Measurements from ENCODE around the gene LCMT1. TPM values are rescaled to one million over a fixed set of nuclear protein-coding genes. Genes with fewer than 3 reads are reported as not detected.

LCMT1 gene
- total and polyA plus RNA-seq, 2 of the 4 experiments (the other 2 are of a cell fraction), result 33.1 to 60.4 TPM

DNA sequence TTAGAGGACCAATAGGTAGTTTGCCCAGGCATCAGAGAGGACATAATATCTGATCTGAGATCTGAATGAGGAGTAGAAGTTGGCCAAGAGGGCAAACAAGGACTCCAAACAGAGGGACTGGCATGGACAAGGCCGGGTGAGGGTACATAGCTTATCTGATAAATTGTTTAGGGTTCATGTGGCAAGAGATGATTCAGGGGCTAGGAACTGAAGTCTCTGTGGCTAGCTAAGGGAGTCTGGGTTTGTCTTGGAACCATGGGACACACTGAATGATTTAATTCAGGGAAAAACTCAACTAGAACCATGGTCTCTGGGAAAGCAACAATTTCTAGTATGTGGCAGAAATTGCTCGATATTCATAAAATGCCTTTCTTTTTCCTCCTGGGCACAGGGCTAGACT is 101.1 kb downstream of the LCMT1 start:
- Histone ChIP-seq H3K27me3 (ENCODE audit: control insufficient read depth, insufficient read depth, low read length) (peaks cover 20% of the 10 kb centered on the region), H2AFZ (replicated peaks; ENCODE audit: low read length, poor library complexity) (no peak overlapping the region)
- CTCF ChIA-PET, result interaction anchor here (0.6 kb wide), 1 partner anchor 151 kb away, joined by 3 read pairs; no protein-coding TSS in a partner anchor

More for the DNA sequence above, 101.1 kb downstream of the LCMT1 start:
- in situ Hi-C loops (cut with MboI; ENCODE audit: low sequenced_read_pairs), result no loop called here
- WGBS, 2 experiments (ENCODE audit: extremely low coverage in 2 of 2, insufficient read length in 1 of 2), result no CpG with 5 or more reads among the region's 2 CpGs
- Histone ChIP-seq H3K4ac (ENCODE audit: low read depth, low read length) (no peak overlapping the region), H3K14ac (replicated peaks; ENCODE audit: low read depth, low read length) (no peak overlapping the region), H4K20me1 (ENCODE audit: insufficient read depth, low read length) (no peaks in the 10 kb centered on the region), H2BK15ac (ENCODE audit: low read depth, low read length) (no peak overlapping the region), H4K91ac (ENCODE audit: insufficient read depth, low read depth, low read length) (no peak overlapping the region), H3K9ac (ENCODE audit: low read depth, low read length) (no peak overlapping the region), H2AK5ac (ENCODE audit: low read depth, low read length) (peak overlapping the region; percentile 28; the same call in 1 of the 2 replicates), H3K4me2 (ENCODE audit: low read depth, low read length) (no peak overlapping the region), H2BK20ac (ENCODE audit: low read depth, low read length) (no peak overlapping the region), H3K27ac (ENCODE audit: insufficient read depth, low read length) (no peak overlapping the region), H3K9me3 (ENCODE audit: control insufficient read depth, insufficient read depth, low read length) (no peaks in the 10 kb centered on the region), H3K56ac (ENCODE audit: extremely low read depth, insufficient read depth, low read length) (no peak overlapping the region), H3K36me3 (ENCODE audit: control insufficient read depth, insufficient read depth, low read length) (no peaks in the 10 kb centered on the region), H3K18ac (ENCODE audit: low read depth, low read length) (no peak overlapping the region), H2AK9ac (replicated peaks; ENCODE audit: low read depth, low read length, poor library complexity) (no peak overlapping the region), H4K5ac (ENCODE audit: low read depth, low read length) (no peak overlapping the region), H2BK5ac (ENCODE audit: low read depth, low read length, poor library complexity, severe bottlenecking) (no peak overlapping the region), H2BK120ac (ENCODE audit: low read depth, low read length) (no peak overlapping the region), H4K8ac (ENCODE audit: low read depth in 2 of 2, low read length in 2 of 2) (no peak overlapping the region), H3K4me3 (ENCODE audit: insufficient read depth, low read depth, low read length) (no peak overlapping the region), H3K23ac (ENCODE audit: low read depth, low read length) (no peak overlapping the region), H3K9me1 (ENCODE audit: insufficient read depth, low read length) (no peaks in the 10 kb centered on the region), H3K4me1 (ENCODE audit: control insufficient read depth, insufficient read depth, low read length) (no peaks in the 10 kb centered on the region), H3K79me1 (ENCODE audit: low read depth in 1 of 2, low read length in 2 of 2) (no peaks in the 10 kb centered on the region)
- BruUV-seq (replicated peaks), result no TSS peak
- dilution Hi-C loops (cut with HindIII; ENCODE audit: low sequenced_read_pairs, unreplicated experiment), result no loop called here
- ATAC-seq (ENCODE audit: low read depth) (no peak), DNase-seq (no peak)
- TF ChIP-seq SMC3 (IDR thresholded peaks at IDR 0.05; ENCODE audit: low read depth, low read length), result no peak
- no peak for TF ChIP-seq BHLHE40 (IDR thresholded peaks at IDR 0.05; ENCODE audit: low read depth, low read length)
- no peak for TF ChIP-seq CTCF (conservative IDR thresholded peaks at IDR 0.05; ENCODE audit: low read depth, low read length)
- intact Hi-C loops (cut with micrococcal nuclease), result no loop called here
- POLR2A ChIA-PET (ENCODE audit: unreplicated experiment), result no interaction called here

Data from IMR-90 (cell line).